H1 (cell line): ENCODE results near the gene ZNRF3. TPM values are rescaled to one million over a fixed set of nuclear protein-coding genes. Genes with fewer than 3 reads are reported as not detected.

Source experiments
- polyA plus RNA-seq, 7 experiments: library from polyadenylated mRNA; depleted of rRNA in 3 of 7; stranded (reverse) in 5 of 7; unstranded in 2 of 7; fragments of >200 nt in 5 of 7; fragments of 200-250 nt in 2 of 7; gene quantifications; 1 replicate in 5 of 7; 2 replicates in 1 of 7; 4 replicates in 1 of 7; pipeline versions ENCODE4 v1.2.1 to v1.2.3, GENCODE V29; 2011 to 2013; ENCODE audit warnings: missing spikeins in 2 of 7, mixed read lengths in 2 of 7
- total RNA-seq: library from RNA; stranded (reverse); fragmentation: NEBNext Ultra II Directional; extraction: Animal tissue kit (Norgen Biotek cat#: 25700); gene quantifications from 2 replicates; pipeline ENCODE4 v1.2.1, GENCODE V29; 2021
- TF ChIP-seq, protein P1 (sequence below), 3 experiments: IDR thresholded peaks; 1 replicate in 2 of 3; 2 replicates in 1 of 3; pipeline versions ENCODE4 v1.5.1 to v1.6.1; 2011; ENCODE audit warnings: low read length in 3 of 3, mild to moderate bottlenecking in 3 of 3, inconsistent platforms in 2 of 3, low read depth in 1 of 3, moderate library complexity in 1 of 3; ENCODE audit not compliant: insufficient read depth in 1 of 3; ENCODE audit errors: control extremely low read depth in 1 of 3

ZNRF3 gene
- total and polyA plus RNA-seq, 2 of the 8 experiments (the other 6 are each of a cell fraction or from before 2014, with no cell fraction given) = 14.1 to 21.7 TPM

DNA sequence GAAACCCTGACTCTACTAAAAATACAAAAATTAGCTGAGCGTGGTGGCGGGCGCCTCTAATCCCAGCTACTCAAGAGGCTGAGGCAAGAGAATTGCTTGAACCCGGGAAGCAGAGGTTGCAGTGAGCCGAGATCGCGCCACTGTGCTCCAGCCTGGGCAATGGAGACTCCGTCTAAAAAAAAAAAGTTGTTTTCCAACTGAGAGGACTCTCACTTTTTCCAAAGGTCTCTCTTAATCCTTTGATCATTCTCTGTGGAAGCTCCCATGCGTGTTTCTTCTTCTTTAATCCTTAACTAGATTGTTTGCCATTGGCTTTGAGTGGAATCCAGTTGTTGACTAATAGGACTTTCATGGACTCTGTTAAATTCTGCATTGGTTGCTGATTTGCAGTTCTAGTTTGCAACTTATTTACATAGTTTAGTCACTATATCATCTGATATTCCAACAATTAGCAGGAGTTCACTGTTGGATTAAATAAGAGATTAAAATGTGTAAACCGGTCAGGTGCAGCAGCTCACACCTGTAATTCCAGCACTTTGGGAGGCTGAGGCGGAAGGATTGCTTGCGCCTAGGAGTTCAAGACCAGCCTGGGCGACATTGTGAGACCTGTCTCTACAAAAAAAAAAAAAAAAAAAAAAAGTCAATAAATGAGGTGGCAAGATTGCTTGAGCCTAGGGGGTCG, 98.6 kb downstream of the ZNRF3 start (continued):
- TF ChIP-seq, protein P1, sequence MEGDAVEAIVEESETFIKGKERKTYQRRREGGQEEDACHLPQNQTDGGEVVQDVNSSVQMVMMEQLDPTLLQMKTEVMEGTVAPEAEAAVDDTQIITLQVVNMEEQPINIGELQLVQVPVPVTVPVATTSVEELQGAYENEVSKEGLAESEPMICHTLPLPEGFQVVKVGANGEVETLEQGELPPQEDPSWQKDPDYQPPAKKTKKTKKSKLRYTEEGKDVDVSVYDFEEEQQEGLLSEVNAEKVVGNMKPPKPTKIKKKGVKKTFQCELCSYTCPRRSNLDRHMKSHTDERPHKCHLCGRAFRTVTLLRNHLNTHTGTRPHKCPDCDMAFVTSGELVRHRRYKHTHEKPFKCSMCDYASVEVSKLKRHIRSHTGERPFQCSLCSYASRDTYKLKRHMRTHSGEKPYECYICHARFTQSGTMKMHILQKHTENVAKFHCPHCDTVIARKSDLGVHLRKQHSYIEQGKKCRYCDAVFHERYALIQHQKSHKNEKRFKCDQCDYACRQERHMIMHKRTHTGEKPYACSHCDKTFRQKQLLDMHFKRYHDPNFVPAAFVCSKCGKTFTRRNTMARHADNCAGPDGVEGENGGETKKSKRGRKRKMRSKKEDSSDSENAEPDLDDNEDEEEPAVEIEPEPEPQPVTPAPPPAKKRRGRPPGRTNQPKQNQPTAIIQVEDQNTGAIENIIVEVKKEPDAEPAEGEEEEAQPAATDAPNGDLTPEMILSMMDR (IDR thresholded peaks at IDR 0.05; ENCODE audit: control extremely low read depth in 1 of 3, insufficient read depth in 1 of 3, low read depth in 1 of 3, low read length in 3 of 3) = no peak
